Measurements from ENCODE around the gene ZNF93.
"Not testable (repeated sequence)": the region's sequence is repeated elsewhere in the genome, so short reads cannot be mapped to it uniquely, and the experiment has no call there.

ZNF93 gene

GRCh38 chr19:19938449-19938848 lies 37.7 kb downstream of the ZNF93 start:
- no peak for DNase-seq (ENCODE audit: low spot score)

GRCh38 chr19:19943848-19944582 lies 43.3 kb downstream of the ZNF93 start:
- DNase-seq (ENCODE audit: low spot score), result no peak

GRCh38 chr19:19944583-19944880 lies 43.8 kb downstream of the ZNF93 start:
- DNase-seq (ENCODE audit: low spot score), result no peak

GRCh38 chr19:19946226-19946625 lies 45.5 kb downstream of the ZNF93 start:
- no peak for DNase-seq (ENCODE audit: low spot score)

- DNase-seq (ENCODE audit: low spot score), result no peak
Measured at GRCh38 chr19:19948800-19949199, 48.1 kb downstream of the ZNF93 start.

GRCh38 chr19:19955208-19955607 lies 54.5 kb downstream of the ZNF93 start:
- no peak for DNase-seq (ENCODE audit: low spot score)

- no peak for DNase-seq (ENCODE audit: low spot score)
Measured at GRCh38 chr19:19956434-19957075, 55.8 kb downstream of the ZNF93 start.

GRCh38 chr19:19957766-19958165 lies 57.0 kb downstream of the ZNF93 start:
- DNase-seq (ENCODE audit: low spot score), result not testable (repeated sequence)

GRCh38 chr19:19959151-19959799 lies 58.5 kb downstream of the ZNF93 start:
- DNase-seq (ENCODE audit: low spot score), result peak; percentile 27

GRCh38 chr19:19964416-19964815 lies 63.7 kb downstream of the ZNF93 start:
- no peak for DNase-seq (ENCODE audit: low spot score)

GRCh38 chr19:19966126-19966525 lies 65.4 kb downstream of the ZNF93 start:
- not testable (repeated sequence) for DNase-seq (ENCODE audit: low spot score)

- no peak for DNase-seq (ENCODE audit: low spot score)
Measured at GRCh38 chr19:19966862-19967261, 66.1 kb downstream of the ZNF93 start.
